PC-9 (cell line): Measurements from ENCODE around the gene PDE7B.

ENCODE experiments used
- CTCF ChIP-seq: fragments of 200-600 bp; sonication (generic); conservative IDR thresholded peaks from 2 replicates; pipeline ENCODE4 v1.6.1; 2017; ENCODE audit warnings: mixed run types, antibody characterized with exemption, mild to moderate bottlenecking, moderate library complexity
- EZH2 ChIP-seq: fragments of 200-600 bp; sonication (generic); IDR thresholded peaks from 2 replicates; pipeline ENCODE4 v1.8.0; 2017; ENCODE audit warnings: antibody characterized with exemption, low read depth

- TF ChIP-seq CTCF = no peak
- no peak for TF ChIP-seq EZH2
Observed at GRCh38 chr6:136186363-136186762, 334.9 kb downstream of the PDE7B start.
